ENCODE measurements around the gene CBX5.
"Not testable (repeated sequence)": the region's sequence is repeated elsewhere in the genome, so short reads cannot be mapped to it uniquely, and the experiment has no call there.

The CBX5 gene

GRCh38 chr12:54195080-54195736 lies 84.7 kb downstream of the CBX5 start:
- in situ Hi-C loops (cut with MboI; ENCODE audit: low pct_unique_long_range_greater_than_20kb, low sequenced_read_pairs, unreplicated experiment) = loop anchor here (10.0 kb wide), 1 partner anchor 170 kb away; the partner anchor contains the start of gene HOXC6
- no peak for DNase-seq (ENCODE audit: low spot score)
- TF ChIP-seq CTCF (IDR thresholded peaks at IDR 0.05; ENCODE audit: extremely low read depth, insufficient read depth, missing control alignments) = no peak

GRCh38 chr12:54194611-54195010 lies 85.3 kb downstream of the CBX5 start:
- DNase-seq (ENCODE audit: low spot score) = not testable (repeated sequence)
- in situ Hi-C loops (cut with MboI; ENCODE audit: low pct_unique_long_range_greater_than_20kb, low sequenced_read_pairs, unreplicated experiment) = loop anchor here (10.0 kb wide), 1 partner anchor 170 kb away; the partner anchor contains the start of gene HOXC6

DNA sequence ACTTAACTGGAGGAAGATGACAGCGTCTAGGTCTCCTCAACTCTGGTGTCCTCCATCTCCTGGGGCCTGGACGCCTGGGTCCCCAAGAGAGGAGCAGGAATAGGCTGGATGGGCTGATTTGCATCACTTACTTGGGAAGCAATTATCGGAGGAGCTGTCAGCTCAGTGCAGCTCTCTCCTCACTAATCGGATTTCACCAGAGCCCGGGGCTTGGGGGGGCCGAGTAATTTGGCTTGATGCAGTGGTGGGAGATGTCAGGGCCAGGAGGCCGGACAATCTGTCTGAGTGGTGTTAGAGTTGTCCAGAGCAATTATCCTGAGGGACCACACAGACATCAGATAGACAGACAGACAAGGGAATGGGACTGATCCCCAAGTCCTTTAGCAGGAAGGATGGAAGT lies 86.5 kb downstream of the CBX5 start:
- in situ Hi-C loops (cut with MboI; ENCODE audit: low pct_unique_long_range_greater_than_20kb, low sequenced_read_pairs, unreplicated experiment) = loop anchor here (10.0 kb wide), 1 partner anchor 169 kb away; the partner anchor contains the start of gene HOXC6
- no peak for DNase-seq (ENCODE audit: low spot score)
- TF ChIP-seq CTCF (IDR thresholded peaks at IDR 0.05; ENCODE audit: extremely low read depth, insufficient read depth, missing control alignments) = no peak

GRCh38 chr12:54191550-54192022 lies 88.3 kb downstream of the CBX5 start:
- in situ Hi-C loops (cut with MboI; ENCODE audit: low pct_unique_long_range_greater_than_20kb, low sequenced_read_pairs, unreplicated experiment) = loop anchor here (10.0 kb wide), 1 partner anchor 167 kb away; the partner anchor contains the start of gene HOXC6
- peak; percentile 78 for DNase-seq (ENCODE audit: low spot score)
- TF ChIP-seq CTCF (IDR thresholded peaks at IDR 0.05; ENCODE audit: extremely low read depth, insufficient read depth, missing control alignments) = peak; percentile 85

DNA sequence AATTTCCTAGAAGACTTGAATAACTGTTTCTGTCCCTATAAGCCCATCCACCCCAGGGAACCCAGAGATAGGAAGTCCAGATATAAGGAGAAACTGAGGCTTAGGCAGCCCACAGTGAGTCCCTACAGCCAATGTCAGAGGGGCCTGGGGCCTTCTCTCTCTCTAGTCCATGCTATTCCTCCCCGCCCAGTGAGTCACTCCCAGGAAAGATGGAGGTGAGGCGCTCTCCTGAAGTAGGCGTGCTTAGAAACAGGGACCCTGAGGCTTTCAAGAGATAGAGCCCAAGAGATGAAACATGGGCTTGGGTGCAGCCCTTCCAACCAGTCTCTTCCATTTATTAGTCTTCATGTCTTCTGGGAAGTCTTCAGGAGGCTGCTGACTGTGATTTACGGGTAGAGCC lies 88.8 kb downstream of the CBX5 start:
- DNase-seq (ENCODE audit: low spot score) = no peak
- in situ Hi-C loops (cut with MboI; ENCODE audit: low pct_unique_long_range_greater_than_20kb, low sequenced_read_pairs, unreplicated experiment) = loop anchor here (10.0 kb wide), 1 partner anchor 166 kb away; the partner anchor contains the start of gene HOXC6
- TF ChIP-seq CTCF (IDR thresholded peaks at IDR 0.05; ENCODE audit: extremely low read depth, insufficient read depth, missing control alignments) = no peak

GRCh38 chr12:54189198-54189539 lies 90.8 kb downstream of the CBX5 start:
- no peak for DNase-seq (ENCODE audit: low spot score)
- in situ Hi-C loops (cut with MboI; ENCODE audit: low pct_unique_long_range_greater_than_20kb, low sequenced_read_pairs, unreplicated experiment) = no loop called here

More at GRCh38 chr12:54189198-54189539, 90.8 kb downstream of the CBX5 start:
- TF ChIP-seq CTCF (IDR thresholded peaks at IDR 0.05; ENCODE audit: extremely low read depth, insufficient read depth, missing control alignments) = no peak
